Suprapubic skin (tissue), 4 donors: Measurements from ENCODE around the gene PACS1. TPM values are rescaled to one million over a fixed set of nuclear protein-coding genes. Genes with fewer than 3 reads are reported as not detected.
A peak's percentile ranks its signal among the peaks of the same experiment; 100 is the strongest.

ENCODE experiments used
- DNase-seq, 2 donors: peaks; one replicate each; pipeline ENCODE4 v3.0.0-alpha.2; 2019; ENCODE audit warnings: low spot score in 2 of 2
- H3K27ac ChIP-seq: fragments of 200-600 bp; sonication (generic); one replicate; pipeline ENCODE4 v1.5.1; 2019
- H3K27me3 ChIP-seq: fragments of 200-600 bp; sonication (generic); one replicate; pipeline ENCODE4 v1.5.1; 2019
- H3K36me3 ChIP-seq: fragments of 200-600 bp; sonication (generic); one replicate; pipeline ENCODE4 v1.5.1; 2019
- H3K4me1 ChIP-seq: fragments of 200-600 bp; sonication (generic); one replicate; pipeline ENCODE4 v1.5.1; 2019
- H3K4me3 ChIP-seq: fragments of 200-600 bp; sonication (generic); one replicate; pipeline ENCODE4 v1.5.1; 2019; ENCODE audit warnings: mild to moderate bottlenecking
- H3K9me3 ChIP-seq: fragments of 200-600 bp; sonication (generic); one replicate; pipeline ENCODE4 v1.5.1; 2019
- CTCF ChIP-seq, 2 donors: fragments of 200-600 bp in 1 of 2; fragments of 450-650 bp in 1 of 2; sonication (generic) in 1 of 2; IDR thresholded peaks; one replicate each; pipeline ENCODE4 v1.5.1; 2016 to 2019; ENCODE audit warnings: antibody characterized with exemption in 2 of 2, mild to moderate bottlenecking in 1 of 2, moderate library complexity in 1 of 2
- EP300 ChIP-seq: sonication (generic); formaldehyde crosslinking; IDR thresholded peaks from one replicate; pipeline ENCODE4 v1.6.1; 2017; ENCODE audit warnings: antibody characterized with exemption
- POLR2A ChIP-seq, 2 donors: fragments of 450-650 bp; IDR thresholded peaks; one replicate each; pipeline ENCODE4 v1.6.1; 2017; ENCODE audit warnings: antibody characterized with exemption in 2 of 2, mild to moderate bottlenecking in 2 of 2, moderate library complexity in 2 of 2
- POLR2AphosphoS5 ChIP-seq, 3 donors: sonication (generic); formaldehyde crosslinking; IDR thresholded peaks; one replicate each; pipeline ENCODE4 v1.6.1; 2017; ENCODE audit warnings: antibody characterized with exemption in 3 of 3
- WGBS: methylation state at CpG from one replicate; pipeline ENCODE4 v1.1.5; 2018; 5-methylcytosine and 5-hydroxymethylcytosine counted together
- total RNA-seq, 4 donors: library from RNA; depleted of rRNA; stranded (reverse); fragments of >200 nt; gene quantifications; one replicate each; pipeline ENCODE4 v1.1.0, GENCODE V29; 2016

PACS1 gene
- total RNA-seq, 4 donors from 2014 or later: 30.5 to 78.6 (median 41.8) TPM

GRCh38 chr11:66281776-66282467, 211.8 kb downstream of the PACS1 start:
- Histone ChIP-seq H3K4me1 (peaks cover 26% of the 10 kb centered on the region), H3K27me3 (no peaks in the 10 kb centered on the region), H3K27ac (no peak overlapping the region), H3K4me3 (no peak overlapping the region), H3K36me3 (peaks cover 11% of the 10 kb centered on the region), H3K9me3 (no peaks in the 10 kb centered on the region)
- 64% methylated on average over 14 of the region's 20 CpGs for WGBS
- no peak for DNase-seq
- TF ChIP-seq POLR2A (IDR thresholded peaks at IDR 0.05): no peak
- TF ChIP-seq POLR2AphosphoS5 (IDR thresholded peaks at IDR 0.05): no peak
- no peak for TF ChIP-seq EP300
- TF ChIP-seq CTCF (IDR thresholded peaks at IDR 0.05): no peak

GRCh38 chr11:66282468-66283455, 212.7 kb downstream of the PACS1 start:
- Histone ChIP-seq H3K4me3 (no peak overlapping the region), H3K36me3 (peaks cover 10% of the 10 kb centered on the region)

GRCh38 chr11:66283461-66284105, 213.5 kb downstream of the PACS1 start:
- 70% methylated on average over 2 of the region's 14 CpGs for WGBS

More at GRCh38 chr11:66282468-66283455, 212.7 kb downstream of the PACS1 start:
- Histone ChIP-seq H3K9me3 (no peaks in the 10 kb centered on the region), H3K27ac (no peak overlapping the region), H3K4me1 (peaks cover 29% of the 10 kb centered on the region), H3K27me3 (no peaks in the 10 kb centered on the region)
- DNase-seq: peak; percentile 99
- peak; percentile 98 to 99 for TF ChIP-seq CTCF (IDR thresholded peaks at IDR 0.05)
- no peak for TF ChIP-seq POLR2A (IDR thresholded peaks at IDR 0.05)
- TF ChIP-seq EP300: no peak
- WGBS: 60% methylated on average over 7 of the region's 35 CpGs

GRCh38 chr11:66284526-66285078, 214.5 kb downstream of the PACS1 start:
- Histone ChIP-seq H3K4me1 (peaks cover 30% of the 10 kb centered on the region), H3K9me3 (no peaks in the 10 kb centered on the region), H3K4me3 (no peak overlapping the region), H3K27me3 (no peaks in the 10 kb centered on the region), H3K36me3 (peaks cover 10% of the 10 kb centered on the region), H3K27ac (no peak overlapping the region)
- TF ChIP-seq CTCF (IDR thresholded peaks at IDR 0.05) (no peak), POLR2A (IDR thresholded peaks at IDR 0.05) (no peak)
- 93% methylated on average over 11 of the region's 16 CpGs for WGBS
- DNase-seq: no peak

More at GRCh38 chr11:66283461-66284105, 213.5 kb downstream of the PACS1 start:
- Histone ChIP-seq H3K27me3 (no peaks in the 10 kb centered on the region), H3K4me3 (no peak overlapping the region), H3K27ac (no peak overlapping the region), H3K9me3 (no peaks in the 10 kb centered on the region), H3K36me3 (peaks cover 10% of the 10 kb centered on the region), H3K4me1 (peaks cover 31% of the 10 kb centered on the region)
- TF ChIP-seq POLR2A (IDR thresholded peaks at IDR 0.05) (no peak), POLR2AphosphoS5 (IDR thresholded peaks at IDR 0.05) (no peak), EP300 (no peak)
- no peak for DNase-seq

- Histone ChIP-seq H3K27ac (no peak overlapping the region), H3K27me3 (no peaks in the 10 kb centered on the region), H3K4me1 (peaks cover 35% of the 10 kb centered on the region), H3K9me3 (no peaks in the 10 kb centered on the region), H3K36me3 (peaks cover 10% of the 10 kb centered on the region), H3K4me3 (no peak overlapping the region)
- TF ChIP-seq POLR2AphosphoS5 (IDR thresholded peaks at IDR 0.05): no peak
- no peak for TF ChIP-seq CTCF (IDR thresholded peaks at IDR 0.05)
- no peak for TF ChIP-seq POLR2A (IDR thresholded peaks at IDR 0.05)
- TF ChIP-seq EP300: no peak
- DNase-seq: no peak
- 81% methylated on average over 10 of the region's 13 CpGs for WGBS
Measured at GRCh38 chr11:66285250-66285947, 215.3 kb downstream of the PACS1 start.
